ENCODE measurements around the gene NAA80.

- TF ChIP-seq CTCF (IDR thresholded peaks at IDR 0.05), result no peak
- no peak for TF ChIP-seq POLR2A (IDR thresholded peaks at IDR 0.05)
Measured at GRCh38 chr3:50322115-50322385, 22.8 kb upstream of the NAA80 start.
